CD4-positive, alpha-beta T cell treated with Interleukin-4 for 1 hour (primary cell): Measurements from ENCODE around the gene RNF20.
"Not testable (repeated sequence)": the region's sequence is repeated elsewhere in the genome, so short reads cannot be mapped to it uniquely, and the experiment has no call there.

Experiments used
- DNase-seq, 2 donors: peaks; one replicate each; pipeline ENCODE4 v3.0.0-alpha.2; 2020 to 2022

The RNF20 gene

GRCh38 chr9:101536351-101536750 is 2.7 kb downstream of the RNF20 start:
- DNase-seq: no peak

GRCh38 chr9:101536938-101537337 is 3.3 kb downstream of the RNF20 start:
- DNase-seq: no peak

- no peak for DNase-seq
These were observed 6.4 kb downstream of the RNF20 start for GRCh38 chr9:101540069-101540468.

GRCh38 chr9:101543098-101543735 is 9.6 kb downstream of the RNF20 start:
- no peak for DNase-seq

GRCh38 chr9:101549472-101550098 is 15.9 kb downstream of the RNF20 start:
- DNase-seq: not testable (repeated sequence)

- DNase-seq: no peak
These were observed 28.1 kb downstream of the RNF20 start for GRCh38 chr9:101561740-101562139.

GRCh38 chr9:101562966-101563365 is 29.3 kb downstream of the RNF20 start:
- no peak for DNase-seq

GRCh38 chr9:101564252-101564651 is 30.6 kb downstream of the RNF20 start:
- no peak for DNase-seq

GRCh38 chr9:101566904-101567724 is 33.5 kb downstream of the RNF20 start:
- DNase-seq: peak in 1 of 2 donors; percentile 42

GRCh38 chr9:101567725-101568350 is 34.2 kb downstream of the RNF20 start:
- DNase-seq: no peak

GRCh38 chr9:101569741-101570501 is 36.3 kb downstream of the RNF20 start:
- peak in 1 of 2 donors; percentile 57 for DNase-seq

GRCh38 chr9:101571114-101571513 is 37.5 kb downstream of the RNF20 start:
- DNase-seq: no peak

- DNase-seq: no peak
These were observed 38.7 kb downstream of the RNF20 start for GRCh38 chr9:101572316-101572715.

- DNase-seq: no peak
These were observed 41.2 kb downstream of the RNF20 start for GRCh38 chr9:101574731-101575333.

GRCh38 chr9:101578378-101578777 is 44.7 kb downstream of the RNF20 start:
- peak in 1 of 2 donors; percentile 20 for DNase-seq

GRCh38 chr9:101579711-101580545 is 46.3 kb downstream of the RNF20 start:
- DNase-seq: no peak

- no peak for DNase-seq
These were observed 48.9 kb downstream of the RNF20 start for GRCh38 chr9:101582553-101582952.

- no peak for DNase-seq
These were observed 52.1 kb downstream of the RNF20 start for GRCh38 chr9:101585740-101586139.

GRCh38 chr9:101586651-101587050 is 53.0 kb downstream of the RNF20 start:
- no peak for DNase-seq

GRCh38 chr9:101587332-101588043 is 53.8 kb downstream of the RNF20 start:
- DNase-seq: no peak

- DNase-seq: not testable (repeated sequence)
These were observed 56.4 kb downstream of the RNF20 start for GRCh38 chr9:101590074-101590473.
